ENCODE data around the gene TTC9. TPM values are rescaled to one million over a fixed set of nuclear protein-coding genes. Genes with fewer than 3 reads are reported as not detected.

Gene TTC9
- total RNA-seq, 1 experiment from 2014 or later, result 3.6 TPM

GRCh38 chr14:70600382-70601157 lies 41.1 kb upstream of the TTC9 start, which contains the start of gene MED6:
Gene MED6 (minus strand): TSS chr14:70600655. CDS start chr14:70600637, 18 bp downstream.
- H3F3A ChIP-seq (ENCODE audit: low read length, unreplicated experiment), result no peaks in the 10 kb centered on the region
- CTCF ChIA-PET, result interaction anchor here (1.3 kb wide), 1 partner anchor 217 kb away, joined by 3 read pairs; no protein-coding TSS in a partner anchor
- H2AFZ ChIP-seq (ENCODE audit: low read length), result peak within 1 kb of the TSS; percentile 99
- peaks cover 14% of the 10 kb centered on the region; the same call in 1 of the 2 replicates for H3K36me3 ChIP-seq (ENCODE audit: low read depth, low read length)
- no peaks in the 10 kb centered on the region for H3K27me3 ChIP-seq (ENCODE audit: low read length)
- H3K79me2 ChIP-seq (ENCODE audit: low read length), result peaks cover 49% of the 10 kb centered on the region
- peak within 1 kb of the TSS; percentile 95 for H3K4me2 ChIP-seq (ENCODE audit: low read length)
- BruUV-seq (replicated peaks), result no TSS peak
- intact Hi-C loops (cut with micrococcal nuclease), result loop anchor here (1.0 to 2.0 kb wide), 2 partner anchors 42 to 209 kb away; partner anchors contain the start of gene MAP3K9
- H3K9me2 ChIP-seq (replicated peaks; ENCODE audit: low read length), result no peaks in the 10 kb centered on the region
- peak within 1 kb of the TSS; percentile 87 for H3K4me3 ChIP-seq (ENCODE audit: low read length)
- ATAC-seq (peak; percentile 95), DNase-seq (peak; percentile 94)
- POLR2A ChIA-PET (ENCODE audit: unreplicated experiment), result interaction anchor here (1.2 kb wide), 1 partner anchor 209 kb away, joined by 11 read pairs; the partner anchor contains the start of gene MAP3K9
- H4K20me1 ChIP-seq (ENCODE audit: low read length), result peaks cover 9% of the 10 kb centered on the region; the same call in 1 of the 2 replicates
- H3K4me1 ChIP-seq (ENCODE audit: insufficient read depth, low read length), result peaks cover 24% of the 10 kb centered on the region
- peak within 1 kb of the TSS; percentile 87 for H3K9ac ChIP-seq (ENCODE audit: low read length)
- TF ChIP-seq EZH2 (IDR thresholded peaks at IDR 0.05; ENCODE audit: low read length, unreplicated experiment) (no peak), CTCF (conservative IDR thresholded peaks at IDR 0.05; ENCODE audit: low read depth, low read length) (no peak), EZH2phosphoT487 (IDR thresholded peaks at IDR 0.05; ENCODE audit: borderline replicate concordance, low read length) (no peak)
- no peaks in the 10 kb centered on the region for H3K9me3 ChIP-seq (ENCODE audit: low read length)
- H3K27ac ChIP-seq (ENCODE audit: low read length), result peak within 1 kb of the TSS; percentile 31

GRCh38 chr14:70601162-70601561 lies 40.6 kb upstream of the TTC9 start:
- peak overlapping the region; percentile 76 for H3K4me3 ChIP-seq (ENCODE audit: low read length)
- peak; percentile 28 for ATAC-seq

More at GRCh38 chr14:70601162-70601561, 40.6 kb upstream of the TTC9 start:
- 0 out of 2 replicates have a peak, but pooled peaks cover 1% of the 10 kb centered on the region for H3K27me3 ChIP-seq (ENCODE audit: low read length)
- peaks cover 8% of the 10 kb centered on the region; the same call in 1 of the 2 replicates for H3K36me3 ChIP-seq (ENCODE audit: low read depth, low read length)
- TF ChIP-seq CTCF (conservative IDR thresholded peaks at IDR 0.05; ENCODE audit: low read depth, low read length) (no peak), EZH2phosphoT487 (IDR thresholded peaks at IDR 0.05; ENCODE audit: borderline replicate concordance, low read length) (no peak), EZH2 (IDR thresholded peaks at IDR 0.05; ENCODE audit: low read length, unreplicated experiment) (no peak)
- H3K4me2 ChIP-seq (ENCODE audit: low read length), result peak overlapping the region; percentile 95
- H2AFZ ChIP-seq (ENCODE audit: low read length), result peak overlapping the region; percentile 99
- H3K4me1 ChIP-seq (ENCODE audit: insufficient read depth, low read length), result peaks cover 20% of the 10 kb centered on the region
- H4K20me1 ChIP-seq (ENCODE audit: low read length), result peaks cover 9% of the 10 kb centered on the region; the same call in 1 of the 2 replicates
- H3K9me2 ChIP-seq (replicated peaks; ENCODE audit: low read length), result no peaks in the 10 kb centered on the region
- no peaks in the 10 kb centered on the region for H3K9me3 ChIP-seq (ENCODE audit: low read length)
- BruUV-seq (replicated peaks), result TSS peak; percentile 96
- intact Hi-C loops (cut with micrococcal nuclease), result loop anchor here (2.0 kb wide), 1 partner anchor 42 kb away; no protein-coding TSS in a partner anchor
- H3K27ac ChIP-seq (ENCODE audit: low read length), result peak overlapping the region; percentile 31
- ChIA-PET POLR2A (ENCODE audit: unreplicated experiment) (interaction anchor here (1.2 kb wide), 1 partner anchor 208 kb away, joined by 11 read pairs; the partner anchor contains the start of gene MAP3K9), CTCF (interaction anchor here (1.3 kb wide), 1 partner anchor 217 kb away, joined by 3 read pairs; no protein-coding TSS in a partner anchor)
- H3K79me2 ChIP-seq (ENCODE audit: low read length), result peaks cover 43% of the 10 kb centered on the region
- DNase-seq, result peak; percentile 36
- peak overlapping the region; percentile 83 for H3K9ac ChIP-seq (ENCODE audit: low read length)
- no peaks in the 10 kb centered on the region for H3F3A ChIP-seq (ENCODE audit: low read length, unreplicated experiment)
